Upper lobe of left lung (tissue), 4 donors: ENCODE results near the gene AMER1.

Experiments
- POLR2A ChIP-seq, 4 donors: fragments of 450-650 bp; IDR thresholded peaks; one replicate each; pipeline ENCODE4 v1.5.1; 2016 to 2017; ENCODE audit warnings: antibody characterized with exemption in 4 of 4, mild to moderate bottlenecking in 2 of 4
- TF ChIP-seq, protein P1 (sequence below), 6 experiments: fragments of 450-650 bp in 4 of 6; fragments of 200-600 bp in 2 of 6; sonication (generic) in 2 of 6; IDR thresholded peaks; one replicate each; pipeline ENCODE4 v1.5.1; 2016 to 2019; ENCODE audit warnings: antibody characterized with exemption in 6 of 6

DNA sequence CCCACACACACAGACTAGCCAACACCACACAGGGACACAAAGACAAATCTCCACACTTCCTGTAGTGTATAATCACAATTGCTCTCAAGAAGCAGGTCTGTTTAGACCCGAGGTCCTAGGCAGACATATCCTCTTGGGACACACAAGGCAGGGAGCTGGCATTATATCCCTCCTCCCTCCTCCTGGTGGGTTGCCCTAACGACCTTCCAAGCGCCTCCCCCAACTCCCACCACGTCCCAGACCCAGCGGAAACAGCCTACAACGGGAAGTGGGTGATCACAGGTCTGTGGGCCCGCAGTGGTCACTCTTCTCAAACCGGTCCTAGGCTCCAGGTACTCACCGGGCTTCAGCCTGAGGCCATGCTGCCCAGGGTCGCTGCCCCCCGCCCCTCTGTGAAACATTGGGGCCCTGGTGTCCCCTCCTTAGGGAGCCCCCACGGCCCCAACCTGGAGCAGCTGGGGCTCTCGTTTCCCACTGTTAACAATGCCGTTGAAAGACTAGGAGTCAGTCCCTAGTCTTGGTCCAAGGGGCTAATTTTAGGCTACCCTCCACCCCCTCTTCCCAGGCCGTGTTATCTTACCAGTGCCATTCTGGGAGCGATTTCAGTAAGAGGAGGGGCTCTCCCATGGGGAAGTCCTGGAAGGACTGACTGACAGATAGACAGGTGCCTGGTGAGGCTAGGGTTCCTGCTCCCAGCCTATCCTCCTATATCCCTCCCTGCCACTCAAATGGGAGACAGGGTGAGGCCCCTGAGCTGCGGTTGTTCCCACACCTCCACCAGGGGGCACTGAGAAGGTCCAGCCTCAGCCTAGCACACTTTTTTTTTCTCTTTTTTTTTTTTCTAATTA is 24.8 kb upstream of the AMER1 start, which contains the start of gene ASB12:
- TF ChIP-seq, protein P1, sequence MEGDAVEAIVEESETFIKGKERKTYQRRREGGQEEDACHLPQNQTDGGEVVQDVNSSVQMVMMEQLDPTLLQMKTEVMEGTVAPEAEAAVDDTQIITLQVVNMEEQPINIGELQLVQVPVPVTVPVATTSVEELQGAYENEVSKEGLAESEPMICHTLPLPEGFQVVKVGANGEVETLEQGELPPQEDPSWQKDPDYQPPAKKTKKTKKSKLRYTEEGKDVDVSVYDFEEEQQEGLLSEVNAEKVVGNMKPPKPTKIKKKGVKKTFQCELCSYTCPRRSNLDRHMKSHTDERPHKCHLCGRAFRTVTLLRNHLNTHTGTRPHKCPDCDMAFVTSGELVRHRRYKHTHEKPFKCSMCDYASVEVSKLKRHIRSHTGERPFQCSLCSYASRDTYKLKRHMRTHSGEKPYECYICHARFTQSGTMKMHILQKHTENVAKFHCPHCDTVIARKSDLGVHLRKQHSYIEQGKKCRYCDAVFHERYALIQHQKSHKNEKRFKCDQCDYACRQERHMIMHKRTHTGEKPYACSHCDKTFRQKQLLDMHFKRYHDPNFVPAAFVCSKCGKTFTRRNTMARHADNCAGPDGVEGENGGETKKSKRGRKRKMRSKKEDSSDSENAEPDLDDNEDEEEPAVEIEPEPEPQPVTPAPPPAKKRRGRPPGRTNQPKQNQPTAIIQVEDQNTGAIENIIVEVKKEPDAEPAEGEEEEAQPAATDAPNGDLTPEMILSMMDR (IDR thresholded peaks at IDR 0.05): no peak
- TF ChIP-seq POLR2A (IDR thresholded peaks at IDR 0.05): no peak
